CD4-positive, alpha-beta T cell treated with Interleukin-4 for 4 hours (primary cell): ENCODE measurements around the gene ST3GAL5.

Experiments used
- DNase-seq: peaks from one replicate; pipeline ENCODE4 v3.0.0-alpha.2; 2020

Gene ST3GAL5

GRCh38 chr2:85865539-85866164 lies 23.1 kb downstream of the ST3GAL5 start:
- no peak for DNase-seq

- DNase-seq, result no peak
These were observed 24.1 kb downstream of the ST3GAL5 start for GRCh38 chr2:85864654-85865053.

- peak; percentile 65 for DNase-seq
These were observed 26.4 kb downstream of the ST3GAL5 start for GRCh38 chr2:85862426-85862825.

GRCh38 chr2:85861650-85862049 lies 27.1 kb downstream of the ST3GAL5 start:
- DNase-seq, result no peak

DNA sequence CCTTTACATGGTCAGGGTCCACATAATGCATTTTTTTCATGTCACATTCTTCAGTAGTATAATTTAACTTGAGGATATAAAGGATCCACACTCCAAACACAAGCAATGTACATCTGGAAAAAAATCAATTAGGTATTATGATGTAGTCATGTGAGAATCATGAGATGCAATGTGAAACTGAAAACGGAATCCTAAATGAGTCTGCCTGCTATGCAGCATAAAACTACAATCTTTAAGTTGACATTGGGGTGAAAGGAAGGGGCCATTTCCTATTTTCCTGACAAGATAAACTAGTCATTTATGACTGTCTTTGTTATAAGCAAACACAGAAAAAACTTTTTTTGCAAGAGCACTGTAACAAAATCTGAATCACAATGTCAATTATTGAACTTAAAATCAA lies 27.6 kb downstream of the ST3GAL5 start:
- peak; percentile 43 for DNase-seq

GRCh38 chr2:85858841-85859240 lies 29.9 kb downstream of the ST3GAL5 start:
- no peak for DNase-seq

- DNase-seq, result no peak
These were observed 33.9 kb downstream of the ST3GAL5 start for GRCh38 chr2:85854897-85855296.

DNA sequence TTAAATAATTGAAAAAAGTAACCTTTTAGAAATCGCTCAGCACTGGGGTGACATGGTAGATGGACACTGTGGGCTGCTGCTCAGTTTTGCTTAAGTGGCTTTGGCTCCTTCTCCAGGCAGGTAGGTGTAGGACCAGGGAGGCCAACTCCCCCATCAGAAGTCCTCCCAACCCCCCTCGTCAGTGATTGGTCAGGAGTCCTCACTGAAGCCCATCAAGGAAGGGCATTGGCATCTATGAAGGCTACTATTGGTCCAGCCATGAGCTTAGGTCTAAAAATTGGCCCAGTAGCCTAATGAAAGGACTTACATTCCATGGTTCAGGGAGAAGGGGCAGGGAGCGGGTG lies 34.7 kb downstream of the ST3GAL5 start:
- no peak for DNase-seq

DNA sequence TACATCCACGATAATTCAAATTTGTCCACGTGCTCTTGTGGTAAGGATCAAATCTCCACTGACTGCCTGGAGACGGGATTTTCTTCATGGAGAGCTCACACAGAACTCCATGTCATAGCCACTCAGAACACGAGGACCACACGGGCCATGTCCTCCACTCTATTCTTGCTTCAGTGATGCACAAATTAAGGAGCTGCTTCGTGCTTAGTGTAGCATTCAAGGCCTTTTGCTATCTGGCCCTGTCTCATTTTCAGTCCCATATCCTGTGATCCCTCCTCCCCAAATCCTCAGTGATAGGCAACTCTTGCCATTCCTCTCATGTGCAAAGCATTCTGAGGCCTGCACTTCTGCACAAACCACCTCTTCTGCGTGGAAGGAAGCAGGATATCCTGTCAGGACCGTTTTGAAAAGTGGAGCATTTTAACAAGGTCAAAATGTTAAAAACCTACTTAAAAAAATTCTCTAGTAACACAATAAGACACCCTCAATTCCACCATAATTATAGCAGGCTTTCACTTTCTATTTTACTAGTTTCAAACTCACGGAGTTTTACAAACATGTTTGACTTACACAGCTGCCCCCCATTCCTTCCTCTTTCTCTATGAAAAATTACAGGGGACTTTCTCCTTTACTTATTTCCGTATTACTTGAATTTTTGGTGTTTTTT lies 35.2 kb downstream of the ST3GAL5 start:
- DNase-seq, result peak; percentile 60

GRCh38 chr2:85852937-85853498 lies 35.8 kb downstream of the ST3GAL5 start:
- DNase-seq, result peak; percentile 87

DNA sequence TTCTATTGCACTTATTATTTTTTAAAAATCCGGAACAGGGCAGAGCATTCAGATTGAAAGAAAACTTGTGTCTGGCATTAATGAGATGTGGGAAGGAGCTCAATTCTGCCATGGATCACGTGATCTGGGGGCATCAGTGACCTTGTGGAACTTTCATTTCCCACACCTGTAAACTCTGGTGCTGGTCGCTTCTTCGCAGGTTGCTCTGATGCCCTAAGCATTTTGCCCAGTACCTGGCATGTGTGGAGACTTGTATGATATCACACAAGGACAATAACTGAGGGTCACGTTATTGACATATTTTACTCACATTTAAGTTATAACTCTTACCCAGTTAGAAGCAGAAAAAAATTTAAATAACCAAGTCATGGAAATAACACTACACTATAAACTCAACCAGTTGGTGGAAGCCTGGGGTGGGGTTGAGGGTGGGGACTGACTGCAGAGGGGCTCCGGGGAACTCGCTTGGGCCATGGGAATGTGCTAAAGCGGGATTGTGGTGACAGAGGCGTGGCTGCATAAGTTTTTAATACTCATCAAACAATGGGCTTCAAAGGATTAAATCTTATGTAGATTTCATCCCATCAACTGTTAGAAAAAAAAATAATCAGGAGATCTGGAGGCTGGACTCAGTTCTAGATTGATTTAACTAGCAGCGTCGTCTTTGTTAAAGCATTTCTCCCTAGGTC lies 36.5 kb downstream of the ST3GAL5 start:
- DNase-seq, result no peak

GRCh38 chr2:85851253-85852151 lies 37.3 kb downstream of the ST3GAL5 start:
- peak; percentile 42 for DNase-seq

GRCh38 chr2:85850451-85850850 lies 38.3 kb downstream of the ST3GAL5 start:
- no peak for DNase-seq

DNA sequence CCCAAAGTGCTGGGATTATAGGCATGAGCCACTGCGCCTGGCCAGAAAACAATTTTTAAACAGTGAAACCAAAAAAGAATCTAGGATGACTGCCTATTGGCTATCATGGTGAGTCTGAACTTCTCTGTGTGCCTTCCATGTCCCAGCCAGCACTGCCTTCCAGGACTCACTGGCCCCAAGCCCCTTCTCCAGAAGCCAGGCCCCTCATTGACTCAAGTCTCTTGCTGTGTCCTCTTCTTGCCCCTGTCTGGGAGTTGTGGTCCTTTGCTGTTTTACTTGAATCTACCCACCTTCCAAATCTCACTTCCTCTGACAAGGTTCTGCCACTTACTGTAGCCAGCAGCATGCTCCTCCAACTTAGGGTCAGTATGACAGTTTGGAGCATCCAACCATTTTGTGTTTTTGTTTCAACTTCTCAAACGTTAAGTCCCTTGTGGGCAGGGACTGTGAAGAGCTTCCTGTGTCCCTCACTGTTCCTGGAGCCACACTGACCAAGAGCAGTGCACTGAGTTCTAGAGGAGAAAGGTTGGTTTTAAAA lies 41.7 kb downstream of the ST3GAL5 start:
- no peak for DNase-seq

DNA sequence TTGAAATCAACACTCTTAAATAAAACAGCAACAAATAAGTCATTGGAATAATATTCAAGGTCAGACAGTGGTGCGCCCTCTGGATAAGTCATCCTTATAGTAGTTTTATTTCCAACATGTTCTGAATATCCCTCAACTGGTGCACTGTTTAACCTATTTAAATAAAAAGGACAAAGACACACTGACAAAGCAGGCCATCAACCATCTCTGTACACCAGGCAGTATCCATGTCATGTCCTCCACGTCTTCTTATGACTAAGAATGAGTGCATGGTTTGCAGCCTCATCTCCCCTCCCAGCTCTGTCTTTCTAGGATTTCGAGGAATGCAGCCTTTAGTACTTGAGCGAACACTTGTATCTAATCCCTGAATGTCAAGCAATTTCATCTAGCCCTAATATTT lies 42.4 kb downstream of the ST3GAL5 start:
- DNase-seq, result no peak

DNA sequence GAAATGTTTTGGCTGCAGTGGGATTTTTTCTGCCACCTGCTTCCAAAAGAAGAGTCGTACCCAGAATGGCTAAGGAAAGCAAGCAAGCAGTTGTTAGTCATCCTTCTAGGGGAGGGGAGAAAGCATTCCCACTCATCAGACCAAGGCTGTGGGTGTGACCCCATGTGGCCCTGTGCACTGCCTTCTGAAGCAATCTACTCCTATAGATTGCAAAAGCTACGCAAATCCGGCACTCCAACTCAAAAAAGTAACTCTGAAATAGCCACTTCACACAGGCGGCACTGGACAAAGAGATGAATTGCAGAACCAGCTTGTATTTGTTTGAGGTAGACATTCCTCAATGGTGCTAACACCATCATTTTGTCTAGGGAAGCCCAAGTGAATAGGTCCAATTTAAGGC lies 44.3 kb downstream of the ST3GAL5 start:
- DNase-seq, result no peak

DNA sequence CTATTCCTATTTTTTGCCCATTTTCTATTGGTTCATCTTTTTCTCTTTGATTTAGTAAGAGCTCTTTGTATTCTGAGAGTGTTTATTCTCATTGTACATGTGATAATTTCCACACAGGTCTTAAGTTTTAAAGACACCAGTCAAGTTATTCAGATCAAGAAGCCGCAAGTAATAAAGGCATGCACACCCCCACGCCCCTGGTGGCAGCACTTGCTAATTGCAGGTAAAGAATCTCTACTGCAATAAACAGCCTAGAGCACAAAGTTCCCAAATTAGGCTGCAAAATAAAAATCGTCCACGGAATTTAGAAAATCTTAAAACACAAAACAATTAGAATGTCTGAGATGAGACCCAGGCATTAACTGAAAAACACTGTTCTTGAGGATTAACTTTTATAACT lies 45.2 kb downstream of the ST3GAL5 start:
- peak; percentile 24 for DNase-seq

GRCh38 chr2:85840091-85840490 lies 48.7 kb downstream of the ST3GAL5 start:
- DNase-seq, result no peak

DNA sequence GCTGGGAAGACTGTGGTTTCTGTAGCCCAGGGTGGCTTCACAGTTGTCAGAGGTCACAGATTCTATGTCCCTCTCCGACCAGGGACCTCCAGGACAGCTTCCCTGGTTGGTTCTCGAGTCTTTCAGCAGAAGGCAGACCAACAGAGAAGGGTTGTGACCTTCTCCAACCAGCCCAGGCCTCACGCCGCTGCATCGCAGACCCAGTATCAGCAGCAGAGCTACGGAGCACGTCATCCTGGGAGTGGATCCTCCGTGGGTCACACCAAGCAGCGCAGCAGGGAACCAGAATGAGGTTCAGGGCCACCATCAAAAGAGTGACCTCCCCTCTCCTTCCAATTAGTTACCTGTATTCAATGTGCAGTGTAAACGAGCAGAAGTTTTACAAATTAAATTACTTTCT lies 49.3 kb downstream of the ST3GAL5 start:
- DNase-seq, result no peak

DNA sequence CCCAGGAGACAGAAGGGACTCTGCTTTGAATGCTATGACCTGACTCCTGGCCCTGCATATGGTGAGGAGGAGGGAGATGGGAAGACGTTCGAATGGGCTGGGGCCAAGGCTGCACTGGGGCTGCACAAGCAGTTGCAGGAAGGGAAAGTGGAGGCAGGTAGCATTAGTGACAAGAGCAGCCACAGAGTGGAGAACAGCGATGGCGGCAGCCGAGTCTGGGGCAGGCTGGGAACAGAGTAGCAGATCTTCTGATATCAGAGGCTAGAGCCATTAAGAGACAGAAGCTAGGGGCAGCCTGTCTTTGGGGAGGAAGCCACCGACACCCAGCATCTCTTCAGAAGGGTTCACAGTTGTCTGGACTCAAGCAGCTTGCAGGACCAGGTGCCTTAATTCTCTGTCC lies 50.1 kb downstream of the ST3GAL5 start:
- DNase-seq, result no peak

- no peak for DNase-seq
These were observed 50.6 kb downstream of the ST3GAL5 start for GRCh38 chr2:85838181-85838580.

DNA sequence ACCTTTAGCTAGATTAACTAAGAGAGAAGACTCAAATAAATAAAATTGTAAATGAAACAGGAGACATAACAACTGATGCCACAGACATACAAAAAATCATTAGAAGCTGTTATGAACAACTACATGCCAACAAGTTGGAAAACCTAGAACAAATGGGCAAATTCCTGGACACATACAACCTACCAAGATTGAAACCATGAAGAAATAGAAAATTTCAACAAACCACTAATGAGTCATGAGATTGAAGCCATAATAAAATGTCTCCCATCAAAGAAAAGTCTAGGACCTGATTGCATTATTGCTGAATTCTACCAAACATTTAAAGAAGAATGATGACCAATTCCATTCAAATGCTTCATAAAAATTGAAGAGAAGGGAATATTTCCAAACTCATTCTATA lies 54.3 kb downstream of the ST3GAL5 start:
- DNase-seq, result no peak

DNA sequence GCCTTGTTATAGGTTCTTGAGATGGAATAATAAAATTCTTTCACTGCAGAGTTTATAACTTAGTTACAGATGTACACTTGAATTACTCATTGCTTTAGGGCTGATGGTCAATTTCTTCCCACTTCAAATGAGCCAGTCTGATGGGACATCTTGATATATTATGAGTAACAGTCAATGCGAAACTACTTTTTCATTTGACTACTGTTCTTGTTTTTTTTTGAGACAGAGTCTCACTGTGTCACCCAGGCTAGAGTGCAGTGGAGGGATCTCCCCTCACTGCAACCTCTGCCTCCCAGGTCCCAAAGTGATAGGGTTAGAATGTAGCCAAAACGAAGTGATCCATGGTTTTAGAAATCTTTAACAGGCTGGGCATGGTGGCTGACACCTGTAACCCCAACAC lies 57.1 kb downstream of the ST3GAL5 start:
- DNase-seq, result no peak
